GM19239 (cell line): Measurements from ENCODE around the gene PTEN.
"Not testable (repeated sequence)": the region's sequence is repeated elsewhere in the genome, so short reads cannot be mapped to it uniquely, and the experiment has no call there.

Experiments used
- DNase-seq: peaks from one replicate; pipeline ENCODE4 v3.0.0; 2011; ENCODE audit warnings: low spot score; ENCODE audit not compliant: insufficient read length
- FAIRE-seq: peaks from 2 replicates; lab custom pipeline; 2011; peaks lifted over from hg19 to GRCh38; lab: Jason Lieb, UNC

Gene PTEN

GRCh38 chr10:87863053-87863943, at the start of gene PTEN, which contains the start of gene KLLN:
Gene PTEN, plus strand, starts transcription at chr10:87863625. Its CDS starts 845 bp downstream, at chr10:87864470.
Gene KLLN, minus strand, starts transcription at chr10:87863533. Its CDS starts 1,046 bp downstream, at chr10:87862487.
- FAIRE-seq = peak; percentile 91

GRCh38 chr10:87816163-87816897, 47.1 kb upstream of the PTEN start:
- no peak for DNase-seq
- FAIRE-seq = peak; percentile 83

More at GRCh38 chr10:87863053-87863943, at the start of gene PTEN, which contains the start of gene KLLN:
- DNase-seq = peak; percentile 40

GRCh38 chr10:87816898-87817608, 46.4 kb upstream of the PTEN start:
- FAIRE-seq = peak; percentile 83
- DNase-seq = no peak

- peak; percentile 56 for DNase-seq
- peak; percentile 99 for FAIRE-seq
Observed at GRCh38 chr10:87817609-87818504, 45.6 kb upstream of the PTEN start, which contains the start of gene ATAD1. Gene ATAD1, minus strand, starts transcription at chr10:87818226. Its CDS starts 3,627 bp downstream, at chr10:87814599.

GRCh38 chr10:87818505-87819288, 44.7 kb upstream of the PTEN start:
- no peak for FAIRE-seq
- peak; percentile 5 for DNase-seq

- FAIRE-seq (no peak), DNase-seq (no peak)
Observed at GRCh38 chr10:87819289-87819585, 44.2 kb upstream of the PTEN start.

GRCh38 chr10:87826653-87827052, 36.8 kb upstream of the PTEN start:
- FAIRE-seq = no peak

GRCh38 chr10:87827681-87828080, 35.7 kb upstream of the PTEN start:
- DNase-seq = no peak
- peak; percentile 31 for FAIRE-seq

More at GRCh38 chr10:87826653-87827052, 36.8 kb upstream of the PTEN start:
- DNase-seq = no peak

- not testable (repeated sequence) for FAIRE-seq, DNase-seq
Observed at GRCh38 chr10:87829051-87829450, 34.4 kb upstream of the PTEN start.

- peak; percentile 37 for FAIRE-seq
Observed at GRCh38 chr10:87829986-87830729, 33.3 kb upstream of the PTEN start.

GRCh38 chr10:87836098-87836497, 27.3 kb upstream of the PTEN start:
- DNase-seq = no peak
- FAIRE-seq = peak; percentile 78

More at GRCh38 chr10:87829986-87830729, 33.3 kb upstream of the PTEN start:
- no peak for DNase-seq

GRCh38 chr10:87837445-87837844, 26.0 kb upstream of the PTEN start:
- no peak for DNase-seq
- FAIRE-seq = peak; percentile 94

GRCh38 chr10:87838650-87839049, 24.8 kb upstream of the PTEN start:
- no peak for DNase-seq
- FAIRE-seq = no peak

- DNase-seq (no peak), FAIRE-seq (no peak)
Observed at GRCh38 chr10:87841186-87841585, 22.2 kb upstream of the PTEN start.

GRCh38 chr10:87842220-87842641, 21.2 kb upstream of the PTEN start:
- no peak for FAIRE-seq
- no peak for DNase-seq

- FAIRE-seq = no peak
- no peak for DNase-seq
Observed at GRCh38 chr10:87842776-87843497, 20.5 kb upstream of the PTEN start.

GRCh38 chr10:87843714-87844113, 19.7 kb upstream of the PTEN start:
- DNase-seq (no peak), FAIRE-seq (no peak)
